GM10248 (cell line): ENCODE results near the gene STXBP6.

ENCODE experiments used
- CTCF ChIA-PET: fragments of 300-600 bp; sonication (Branson Sonifier 250); formaldehyde crosslinking; extraction: SDS; loops from one replicate; lab custom pipeline; 2021; ENCODE audit warnings: antibody characterized with exemption; lab: Yijun Ruan, JAX
- POLR2A ChIA-PET: fragments of 350-650 bp; sonication (Branson Sonifier 250); formaldehyde crosslinking; extraction: SDS; loops from one replicate; lab custom pipeline; 2020; ENCODE audit warnings: antibody characterized with exemption; lab: Yijun Ruan, JAX
- DNase-seq: peaks from one replicate; pipeline ENCODE4 v3.0.0; 2012; ENCODE audit errors: extremely low spot score
- TF ChIP-seq, protein P1 (sequence below): IDR thresholded peaks from 2 replicates; pipeline ENCODE4 v1.5.1; 2012; ENCODE audit warnings: mild to moderate bottlenecking, low read depth; ENCODE audit errors: extremely low read depth, missing control alignments, control extremely low read depth

Gene STXBP6

GRCh38 chr14:24880689-24881088 lies 169.3 kb downstream of the STXBP6 start:
- CTCF ChIA-PET: no interaction called here
- POLR2A ChIA-PET: no interaction called here
- DNase-seq: no peak
- TF ChIP-seq, protein P1, sequence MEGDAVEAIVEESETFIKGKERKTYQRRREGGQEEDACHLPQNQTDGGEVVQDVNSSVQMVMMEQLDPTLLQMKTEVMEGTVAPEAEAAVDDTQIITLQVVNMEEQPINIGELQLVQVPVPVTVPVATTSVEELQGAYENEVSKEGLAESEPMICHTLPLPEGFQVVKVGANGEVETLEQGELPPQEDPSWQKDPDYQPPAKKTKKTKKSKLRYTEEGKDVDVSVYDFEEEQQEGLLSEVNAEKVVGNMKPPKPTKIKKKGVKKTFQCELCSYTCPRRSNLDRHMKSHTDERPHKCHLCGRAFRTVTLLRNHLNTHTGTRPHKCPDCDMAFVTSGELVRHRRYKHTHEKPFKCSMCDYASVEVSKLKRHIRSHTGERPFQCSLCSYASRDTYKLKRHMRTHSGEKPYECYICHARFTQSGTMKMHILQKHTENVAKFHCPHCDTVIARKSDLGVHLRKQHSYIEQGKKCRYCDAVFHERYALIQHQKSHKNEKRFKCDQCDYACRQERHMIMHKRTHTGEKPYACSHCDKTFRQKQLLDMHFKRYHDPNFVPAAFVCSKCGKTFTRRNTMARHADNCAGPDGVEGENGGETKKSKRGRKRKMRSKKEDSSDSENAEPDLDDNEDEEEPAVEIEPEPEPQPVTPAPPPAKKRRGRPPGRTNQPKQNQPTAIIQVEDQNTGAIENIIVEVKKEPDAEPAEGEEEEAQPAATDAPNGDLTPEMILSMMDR: no peak

GRCh38 chr14:24879661-24880386 lies 170.1 kb downstream of the STXBP6 start:
- CTCF ChIA-PET: no interaction called here
- DNase-seq: no peak
- TF ChIP-seq, protein P1: no peak
- POLR2A ChIA-PET: no interaction called here

DNA sequence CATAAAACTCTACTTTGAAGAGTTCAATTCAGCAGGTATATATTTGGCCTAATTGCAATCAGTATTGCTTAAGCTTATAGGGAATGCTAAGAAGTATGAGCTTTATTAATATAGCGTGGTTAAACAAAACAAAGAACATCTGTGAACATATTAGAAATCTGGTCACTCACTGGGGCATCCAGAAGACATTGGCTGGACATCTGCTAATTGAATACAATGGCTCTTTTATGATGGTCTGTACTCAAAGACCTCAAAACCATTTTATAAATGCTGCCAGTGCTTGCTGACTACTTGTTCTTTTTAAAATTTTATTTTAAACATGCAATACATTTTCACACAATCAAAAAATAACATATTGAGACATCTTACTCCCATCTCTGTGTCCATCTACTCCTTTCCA lies 173.0 kb downstream of the STXBP6 start:
- ChIA-PET CTCF (interaction anchor here (1.4 kb wide), 2 partner anchors 10 to 11 kb away, joined by 3 read pairs; no protein-coding TSS in a partner anchor), POLR2A (no interaction called here)
- TF ChIP-seq, protein P1: no peak
- DNase-seq: no peak

- DNase-seq: no peak
- ChIA-PET CTCF (interaction anchor here (1.4 kb wide), 2 partner anchors 10 to 12 kb away, joined by 3 read pairs; no protein-coding TSS in a partner anchor), POLR2A (no interaction called here)
- TF ChIP-seq, protein P1: no peak
Measured at GRCh38 chr14:24875991-24876878, 173.7 kb downstream of the STXBP6 start.

GRCh38 chr14:24875203-24875838 lies 174.6 kb downstream of the STXBP6 start:
- TF ChIP-seq, protein P1: no peak
- CTCF ChIA-PET: interaction anchor here (1.2 to 1.4 kb wide), 2 partner anchors 11 to 14 kb away, joined by 3 to 5 read pairs; no protein-coding TSS in a partner anchor
- POLR2A ChIA-PET: no interaction called here
- no peak for DNase-seq
